Ovary (tissue), 9 donors: Measurements from ENCODE around the gene CELF2. TPM values are rescaled to one million over a fixed set of nuclear protein-coding genes. Genes with fewer than 3 reads are reported as not detected.

Experiments used
- DNase-seq, 5 donors: peaks; one replicate each; pipeline ENCODE4 v3.0.0-alpha.2; 2019 to 2020
- H3K27ac ChIP-seq, 2 donors: fragments of 200-600 bp; one replicate each; pipeline versions ENCODE4 v1.5.1 to v1.8.0; 2019 to 2022
- H3K27me3 ChIP-seq: fragments of 200-600 bp; one replicate; pipeline ENCODE4 v1.8.0; 2022
- H3K36me3 ChIP-seq: fragments of 200-600 bp; sonication (generic); one replicate; pipeline ENCODE4 v1.5.1; 2019
- H3K4me1 ChIP-seq: one replicate; pipeline ENCODE4 v1.8.1; 2013; ENCODE audit warnings: mild to moderate bottlenecking, moderate library complexity; ENCODE audit not compliant: insufficient read depth
- H3K4me3 ChIP-seq: fragments of 200-600 bp; sonication (generic); one replicate; pipeline ENCODE4 v1.5.1; 2017
- H3K9me3 ChIP-seq, 2 donors: fragments of 200-600 bp in 1 of 2; sonication (generic) in 1 of 2; one replicate each; pipeline versions ENCODE4 v1.5.1 to v1.8.1; 2013 to 2019; ENCODE audit warnings: mild to moderate bottlenecking in 1 of 2, moderate library complexity in 1 of 2
- EP300 ChIP-seq: sonication (generic); formaldehyde crosslinking; IDR thresholded peaks from one replicate; pipeline ENCODE4 v1.6.1; 2017; ENCODE audit warnings: antibody characterized with exemption
- POLR2A ChIP-seq: fragments of 450-650 bp; IDR thresholded peaks from one replicate; pipeline ENCODE4 v1.6.1; 2017; ENCODE audit warnings: antibody characterized with exemption, mild to moderate bottlenecking, moderate library complexity
- WGBS, 3 donors: extraction: QIAGEN DNeasy Blood & Tissue Kit in 1 of 3; methylation state at CpG; one replicate each; pipeline versions ENCODE4 v1.1.5 to v1.1.7; 2013 to 2017; 5-methylcytosine and 5-hydroxymethylcytosine counted together
- intact Hi-C, 4 donors: fragments of 100-400 bp; cut with DNase I; formaldehyde crosslinking; loops; one replicate each; pipeline versions ENCODE4 v1.11.0 to v1.15.1; 2022 to 2023
- polyA plus RNA-seq, 2 donors: library from polyadenylated mRNA; stranded (reverse); fragments of 200-250 nt in 1 of 2; fragments of 350-450 nt in 1 of 2; fragmentation: Illumina TruSeq in 1 of 2; extraction: RNeasy Lipid Tissue Mini Kit (QIAGEN cat#74804) in 1 of 2; gene quantifications; one replicate each; pipeline ENCODE4 v1.2.3, GENCODE V29; 2013 to 2014
- total RNA-seq, 7 donors: library from RNA; depleted of rRNA in 2 of 7; stranded (reverse); fragments of >200 nt in 2 of 7; fragmentation: NEBNext Ultra II Directional in 3 of 7; extraction: Animal tissue kit (Norgen Biotek cat#: 25700) in 3 of 7; gene quantifications; one replicate each; pipeline versions ENCODE4 v1.1.0 to v1.2.4, GENCODE V29; 2016 to 2023
- TF ChIP-seq, protein P1 (sequence below), 3 donors: fragments of 450-650 bp in 2 of 3; fragments of 200-600 bp in 1 of 3; IDR thresholded peaks; one replicate each; pipeline versions ENCODE4 v1.5.1 to v1.8.0; 2016 to 2022; ENCODE audit warnings: antibody characterized with exemption in 3 of 3, mild to moderate bottlenecking in 1 of 3
- donor health status: DM: no; HTN: no; CAD: no; lungs with moderate emphysema.
- donor health status: DM: no; HTN: no; CAD: no.
- donor health status: Bipolar disorder and iron deficiency.
- donor health status: DM: yes; HTN: yes; CAD: no.
- donor health status: DM: no; HTN: no; CAD: no.
- donor health status: DM: yes; HTN: yes; CAD: no.

The CELF2 gene
- total and polyA plus RNA-seq, 9 donors = 38.8 to 107 (median 69.0) TPM

DNA sequence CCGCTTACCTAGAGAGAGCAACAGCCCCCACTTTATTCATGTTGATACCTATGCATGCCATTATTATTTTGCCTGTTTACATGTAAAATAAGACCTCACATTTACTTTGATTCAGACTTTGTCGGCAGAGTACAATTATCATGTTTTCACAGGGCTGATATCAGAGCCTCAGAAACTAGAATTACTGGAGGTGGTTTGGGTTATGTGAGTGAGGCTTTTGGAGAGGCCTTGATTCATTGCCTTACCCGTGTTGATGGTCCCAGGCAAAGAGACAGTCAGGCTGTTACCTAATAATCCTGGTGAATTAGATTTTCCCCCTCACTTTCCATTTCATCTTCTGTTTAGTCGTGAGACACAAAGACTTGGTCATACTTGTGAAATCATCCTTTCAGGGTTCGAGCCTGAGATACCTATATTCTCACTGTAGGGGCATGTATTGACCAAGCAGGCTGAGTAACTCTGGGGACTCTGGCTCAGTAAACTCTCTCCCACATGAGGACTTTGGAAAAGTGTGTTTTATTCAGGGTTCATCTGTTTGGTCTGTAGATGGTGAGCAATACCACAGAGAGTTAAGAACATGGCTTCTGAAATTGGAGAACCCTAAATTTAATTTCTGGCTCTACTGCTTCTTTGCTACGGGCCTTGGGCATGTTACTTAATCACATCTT is 150.9 kb downstream of the CELF2 start:
- H3K4me1 ChIP-seq = peaks cover 5% of the 10 kb centered on the region
- no peak overlapping the region for H3K4me3 ChIP-seq

DNA sequence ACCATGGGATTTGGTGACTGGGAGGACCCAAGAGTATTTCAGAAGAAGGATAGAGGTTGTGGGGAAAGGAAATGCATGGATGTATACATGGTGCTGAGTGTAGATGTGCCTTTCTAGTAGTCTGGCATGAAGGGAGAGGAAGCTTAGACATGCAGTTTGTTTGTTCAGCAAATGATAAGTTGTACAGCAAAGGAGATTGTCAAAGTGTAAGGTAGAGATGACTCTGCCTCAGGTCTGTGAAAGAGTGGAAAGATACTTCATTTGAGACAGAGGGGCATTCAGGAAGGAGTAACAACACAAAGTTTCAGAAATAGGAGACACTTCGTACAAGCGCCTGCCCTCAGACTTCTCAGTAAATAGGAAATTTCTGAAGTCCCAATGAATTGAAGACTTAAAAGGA is 152.3 kb downstream of the CELF2 start:
- Histone ChIP-seq H3K9me3 (no peaks in the 10 kb centered on the region), H3K27ac (no peak overlapping the region), H3K27me3 (no peaks in the 10 kb centered on the region), H3K4me1 (peaks cover 2% of the 10 kb centered on the region), H3K4me3 (no peak overlapping the region), H3K36me3 (no peaks in the 10 kb centered on the region)
- WGBS, 3 donors = 92 to 98% (median 93%) methylated on average over 2 of the region's 2 CpGs
- TF ChIP-seq EP300 (no peak), POLR2A (no peak)
- TF ChIP-seq, protein P1, sequence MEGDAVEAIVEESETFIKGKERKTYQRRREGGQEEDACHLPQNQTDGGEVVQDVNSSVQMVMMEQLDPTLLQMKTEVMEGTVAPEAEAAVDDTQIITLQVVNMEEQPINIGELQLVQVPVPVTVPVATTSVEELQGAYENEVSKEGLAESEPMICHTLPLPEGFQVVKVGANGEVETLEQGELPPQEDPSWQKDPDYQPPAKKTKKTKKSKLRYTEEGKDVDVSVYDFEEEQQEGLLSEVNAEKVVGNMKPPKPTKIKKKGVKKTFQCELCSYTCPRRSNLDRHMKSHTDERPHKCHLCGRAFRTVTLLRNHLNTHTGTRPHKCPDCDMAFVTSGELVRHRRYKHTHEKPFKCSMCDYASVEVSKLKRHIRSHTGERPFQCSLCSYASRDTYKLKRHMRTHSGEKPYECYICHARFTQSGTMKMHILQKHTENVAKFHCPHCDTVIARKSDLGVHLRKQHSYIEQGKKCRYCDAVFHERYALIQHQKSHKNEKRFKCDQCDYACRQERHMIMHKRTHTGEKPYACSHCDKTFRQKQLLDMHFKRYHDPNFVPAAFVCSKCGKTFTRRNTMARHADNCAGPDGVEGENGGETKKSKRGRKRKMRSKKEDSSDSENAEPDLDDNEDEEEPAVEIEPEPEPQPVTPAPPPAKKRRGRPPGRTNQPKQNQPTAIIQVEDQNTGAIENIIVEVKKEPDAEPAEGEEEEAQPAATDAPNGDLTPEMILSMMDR (IDR thresholded peaks at IDR 0.05) = no peak
- intact Hi-C loops = no loop called here
- DNase-seq = no peak

More for the DNA sequence above, 150.9 kb downstream of the CELF2 start:
- intact Hi-C loops = no loop called here
- Histone ChIP-seq H3K27ac (no peak overlapping the region), H3K9me3 (no peaks in the 10 kb centered on the region), H3K27me3 (no peaks in the 10 kb centered on the region), H3K36me3 (no peaks in the 10 kb centered on the region)
- TF ChIP-seq EP300 (no peak), POLR2A (no peak)
- TF ChIP-seq, protein P1 (IDR thresholded peaks at IDR 0.05) = no peak
- no peak for DNase-seq
- 87 to 89% (median 87%) methylated on average over 6 of the region's 6 CpGs for WGBS, 3 donors

DNA sequence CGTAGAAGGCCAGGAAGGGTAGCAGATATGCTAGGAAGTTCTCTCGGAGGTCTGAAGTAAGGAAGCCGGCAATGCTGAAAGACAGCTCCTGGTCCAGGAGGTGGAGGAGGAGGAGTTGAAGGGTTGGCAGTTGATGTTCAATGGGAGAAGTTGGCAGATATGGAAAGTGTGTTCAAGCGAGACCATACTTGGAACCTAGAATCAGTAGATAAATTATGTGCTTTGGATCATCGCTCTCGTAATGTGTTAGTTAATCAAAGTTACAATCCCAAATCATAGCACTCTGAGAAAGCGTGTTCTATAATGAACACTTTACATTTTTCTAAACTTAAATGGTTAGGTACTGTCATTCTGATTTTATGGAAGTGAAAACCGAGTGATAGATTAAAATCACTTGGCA is 152.9 kb downstream of the CELF2 start:
- no peak overlapping the region for H3K4me3 ChIP-seq
- 84 to 96% (median 95%) methylated on average over 8 of the region's 8 CpGs for WGBS, 3 donors
- H3K27ac ChIP-seq = no peak overlapping the region
- DNase-seq = no peak
- no peaks in the 10 kb centered on the region for H3K27me3 ChIP-seq
- H3K36me3 ChIP-seq = no peaks in the 10 kb centered on the region
- H3K9me3 ChIP-seq = no peaks in the 10 kb centered on the region
- TF ChIP-seq POLR2A (no peak), EP300 (no peak)
- TF ChIP-seq, protein P1 (IDR thresholded peaks at IDR 0.05) = no peak
- intact Hi-C loops = no loop called here
- H3K4me1 ChIP-seq = peaks cover 2% of the 10 kb centered on the region

DNA sequence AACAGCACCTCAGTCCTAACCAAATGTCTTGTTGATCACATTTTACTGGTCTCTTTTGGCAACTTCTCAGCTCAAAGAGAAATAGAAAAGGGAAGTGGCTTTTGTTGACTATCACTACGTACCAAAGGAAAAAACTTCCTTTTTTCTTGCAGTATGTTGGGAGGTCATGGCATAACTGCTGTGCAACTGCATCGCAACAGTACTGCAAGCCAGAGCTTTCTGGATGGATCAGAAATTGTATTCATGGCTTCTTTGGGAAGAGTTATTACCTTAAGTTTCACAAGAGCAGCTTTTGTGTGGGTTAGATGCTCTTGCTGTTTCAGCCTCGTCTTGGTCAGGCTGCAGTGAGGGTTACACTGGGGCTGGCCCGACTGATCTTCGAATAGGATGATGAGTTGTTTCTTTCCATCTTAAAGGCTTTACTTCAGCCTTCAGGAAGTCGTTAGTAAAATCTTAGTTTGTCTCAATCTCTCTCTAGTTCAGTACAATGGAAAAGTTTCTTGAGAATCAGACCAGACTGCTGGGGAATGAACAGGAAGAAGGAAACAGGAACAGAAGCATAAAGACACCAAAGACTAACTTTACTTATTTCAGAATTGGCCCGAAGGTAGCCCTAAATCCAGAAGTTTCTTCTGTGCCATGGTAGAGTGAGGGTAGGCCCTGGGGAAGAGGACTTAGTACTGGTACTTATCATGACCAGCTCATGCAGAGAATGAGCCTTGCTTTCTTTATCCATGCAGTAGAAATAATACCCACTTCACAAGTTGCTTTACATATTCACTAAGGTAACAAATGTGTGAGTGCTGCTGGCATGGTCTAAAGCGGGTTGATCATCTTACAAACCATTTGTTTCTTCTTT is 153.6 kb downstream of the CELF2 start:
- WGBS, 3 donors = 80 to 87% (median 82%) methylated on average over 8 of the region's 8 CpGs
- no peak overlapping the region for H3K27ac ChIP-seq
- no peak for DNase-seq
- intact Hi-C loops = no loop called here
- H3K36me3 ChIP-seq = no peaks in the 10 kb centered on the region
- TF ChIP-seq POLR2A = no peak
- TF ChIP-seq, protein P1 (IDR thresholded peaks at IDR 0.05) = no peak
- TF ChIP-seq EP300 = no peak
- H3K9me3 ChIP-seq = no peaks in the 10 kb centered on the region
- no peaks in the 10 kb centered on the region for H3K27me3 ChIP-seq
- H3K4me3 ChIP-seq = no peak overlapping the region
- H3K4me1 ChIP-seq = peaks cover 2% of the 10 kb centered on the region
